CD4-positive, alpha-beta T cell treated with Interleukin-4 for 4 hours (primary cell): ENCODE results near the gene UGT1A4.
A peak's percentile ranks its signal among the peaks of the same experiment; 100 is the strongest.
"Not testable (repeated sequence)": the region's sequence is repeated elsewhere in the genome, so short reads cannot be mapped to it uniquely, and the experiment has no call there.

Source experiments
- DNase-seq: peaks from one replicate; pipeline ENCODE4 v3.0.0-alpha.2; 2020

UGT1A4 gene

DNA sequence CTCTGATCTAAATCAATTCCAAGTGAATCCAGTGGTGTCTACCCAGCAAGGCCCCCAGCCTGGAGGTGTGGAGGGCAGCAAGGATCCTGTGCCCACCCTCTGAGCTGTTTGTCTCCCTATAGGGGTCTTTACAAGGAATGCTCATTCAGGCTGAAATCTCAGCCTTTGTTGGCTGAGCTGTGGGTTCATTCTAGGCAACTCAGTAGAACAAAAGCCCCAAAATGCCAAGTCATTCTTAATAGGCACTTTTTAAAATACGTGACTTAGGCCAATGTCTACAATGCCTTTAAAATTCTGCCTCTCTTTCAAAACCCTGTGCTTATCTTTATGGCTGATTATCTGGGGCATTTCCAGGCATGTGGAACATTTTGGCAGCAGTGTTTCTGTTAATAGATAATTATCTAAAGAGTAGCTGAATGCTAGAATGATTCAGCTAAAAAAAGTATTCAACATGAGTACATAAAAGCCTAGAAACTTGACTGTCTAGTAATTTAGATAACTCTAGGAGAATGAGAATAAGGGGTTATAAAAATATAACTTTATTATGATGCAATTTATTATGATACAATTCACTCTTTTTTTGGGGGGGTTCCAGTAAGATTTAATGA is 18.4 kb upstream of the UGT1A4 start:
- no peak for DNase-seq

- not testable (repeated sequence) for DNase-seq
These were observed 17.7 kb upstream of the UGT1A4 start for GRCh38 chr2:233700842-233701241.

GRCh38 chr2:233702238-233702637 is 16.3 kb upstream of the UGT1A4 start:
- DNase-seq = no peak

- no peak for DNase-seq
These were observed 12.5 kb upstream of the UGT1A4 start for GRCh38 chr2:233705911-233706506.

GRCh38 chr2:233706720-233707119 is 11.8 kb upstream of the UGT1A4 start:
- no peak for DNase-seq

GRCh38 chr2:233707940-233708644 is 10.4 kb upstream of the UGT1A4 start:
- no peak for DNase-seq

DNA sequence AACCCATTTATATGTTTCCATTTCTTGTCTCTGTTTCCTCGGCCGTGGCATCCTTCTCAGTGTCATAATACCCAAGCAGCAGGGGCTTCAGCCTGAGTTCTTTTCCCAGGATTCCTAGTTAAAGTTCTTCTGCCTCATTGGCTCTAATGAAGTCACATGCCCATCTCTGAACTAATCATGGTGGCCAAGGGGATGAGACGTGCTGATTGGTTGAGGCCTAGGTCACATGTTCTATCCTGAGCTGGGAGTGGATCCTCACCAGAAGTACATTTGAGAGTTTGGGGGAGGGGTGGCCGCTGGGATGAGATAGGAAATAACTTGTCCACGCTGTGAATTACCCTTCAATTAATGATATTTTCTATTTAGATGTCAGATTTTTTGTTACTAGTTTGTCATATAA is 9.6 kb upstream of the UGT1A4 start:
- DNase-seq = no peak

GRCh38 chr2:233711312-233712008 is 7.1 kb upstream of the UGT1A4 start:
- peak; percentile 56 for DNase-seq

GRCh38 chr2:233712611-233713261 is 5.8 kb upstream of the UGT1A4 start, which contains the start of gene UGT1A5:
TSS of gene UGT1A5 (plus strand) at chr2:233712907. CDS start at chr2:233712992, 85 bp downstream.
- no peak for DNase-seq

DNA sequence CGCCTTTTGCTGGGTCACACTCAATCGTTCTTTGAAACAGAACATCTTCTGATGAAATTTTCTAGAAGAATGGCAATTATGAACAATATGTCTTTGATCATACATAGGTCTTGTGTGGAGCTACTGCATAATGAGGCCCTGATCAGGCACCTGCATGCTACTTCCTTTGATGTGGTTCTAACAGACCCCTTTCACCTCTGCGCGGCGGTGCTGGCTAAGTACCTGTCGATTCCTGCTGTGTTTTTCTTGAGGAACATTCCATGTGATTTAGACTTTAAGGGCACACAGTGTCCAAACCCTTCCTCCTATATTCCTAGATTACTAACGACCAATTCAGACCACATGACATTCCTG is 5.3 kb upstream of the UGT1A4 start:
- no peak for DNase-seq

GRCh38 chr2:233714121-233714520 is 4.4 kb upstream of the UGT1A4 start:
- no peak for DNase-seq

- no peak for DNase-seq
These were observed 10.3 kb downstream of the UGT1A4 start, which contains the start of gene UGT1A3 for GRCh38 chr2:233728723-233729301. TSS of gene UGT1A3 (plus strand) at chr2:233729042. CDS start at chr2:233729127, 85 bp downstream.

DNA sequence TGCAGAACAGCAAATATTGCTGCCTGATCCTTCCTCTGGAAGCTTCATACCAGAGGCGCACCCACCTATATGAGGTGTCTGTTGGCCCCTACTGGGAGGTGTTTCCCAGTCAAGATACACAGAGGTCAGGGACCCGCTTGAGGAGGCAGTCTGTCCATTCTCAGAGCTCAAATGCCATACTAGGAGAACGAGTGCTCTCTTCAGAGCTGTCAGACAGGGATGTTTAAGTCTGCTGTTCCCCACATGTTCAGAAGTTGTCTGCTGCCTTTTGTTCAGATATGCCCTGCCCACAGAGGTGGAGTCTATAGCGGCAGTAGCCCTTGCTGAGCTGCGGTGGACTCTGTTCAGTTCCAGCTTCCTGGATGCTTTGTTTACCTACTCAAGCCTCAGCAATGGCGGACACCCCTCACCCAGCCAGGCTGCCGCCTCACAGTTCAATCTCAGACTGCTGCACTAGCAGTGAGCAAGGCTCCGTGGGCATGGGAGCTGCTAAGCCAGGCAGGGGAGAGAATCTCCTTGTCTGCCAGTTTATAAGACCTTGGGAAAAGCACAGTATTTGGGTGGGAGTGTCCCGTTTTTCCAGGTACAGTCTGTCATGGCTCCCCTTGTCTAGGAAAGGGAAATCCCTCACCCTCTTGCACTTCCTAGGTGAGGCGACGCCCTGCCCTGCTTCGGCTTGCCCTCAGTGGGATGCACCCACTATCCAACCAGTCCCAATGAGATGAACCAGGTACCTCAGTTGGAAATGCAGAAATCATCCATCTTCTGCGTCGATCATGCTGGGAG is 18.5 kb downstream of the UGT1A4 start:
- not testable (repeated sequence) for DNase-seq

DNA sequence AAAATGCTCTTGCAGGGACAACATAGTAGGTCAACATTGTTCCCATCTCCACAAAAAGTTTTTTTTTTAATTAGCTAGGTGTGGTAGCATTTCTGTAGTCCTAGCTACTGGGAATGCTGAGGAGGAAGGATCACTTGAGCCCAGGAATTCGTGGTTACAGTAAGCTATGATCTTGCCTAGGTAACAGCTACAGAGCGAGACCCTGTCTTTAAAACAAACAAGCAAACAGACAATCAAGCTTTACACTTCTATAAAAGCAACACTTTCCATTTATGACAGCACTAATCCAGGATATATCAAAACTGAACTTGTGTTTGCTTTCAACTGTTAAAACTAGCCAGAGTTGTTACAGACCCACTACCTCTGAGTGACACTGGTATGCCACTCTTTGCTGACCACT is 22.3 kb downstream of the UGT1A4 start:
- no peak for DNase-seq

DNA sequence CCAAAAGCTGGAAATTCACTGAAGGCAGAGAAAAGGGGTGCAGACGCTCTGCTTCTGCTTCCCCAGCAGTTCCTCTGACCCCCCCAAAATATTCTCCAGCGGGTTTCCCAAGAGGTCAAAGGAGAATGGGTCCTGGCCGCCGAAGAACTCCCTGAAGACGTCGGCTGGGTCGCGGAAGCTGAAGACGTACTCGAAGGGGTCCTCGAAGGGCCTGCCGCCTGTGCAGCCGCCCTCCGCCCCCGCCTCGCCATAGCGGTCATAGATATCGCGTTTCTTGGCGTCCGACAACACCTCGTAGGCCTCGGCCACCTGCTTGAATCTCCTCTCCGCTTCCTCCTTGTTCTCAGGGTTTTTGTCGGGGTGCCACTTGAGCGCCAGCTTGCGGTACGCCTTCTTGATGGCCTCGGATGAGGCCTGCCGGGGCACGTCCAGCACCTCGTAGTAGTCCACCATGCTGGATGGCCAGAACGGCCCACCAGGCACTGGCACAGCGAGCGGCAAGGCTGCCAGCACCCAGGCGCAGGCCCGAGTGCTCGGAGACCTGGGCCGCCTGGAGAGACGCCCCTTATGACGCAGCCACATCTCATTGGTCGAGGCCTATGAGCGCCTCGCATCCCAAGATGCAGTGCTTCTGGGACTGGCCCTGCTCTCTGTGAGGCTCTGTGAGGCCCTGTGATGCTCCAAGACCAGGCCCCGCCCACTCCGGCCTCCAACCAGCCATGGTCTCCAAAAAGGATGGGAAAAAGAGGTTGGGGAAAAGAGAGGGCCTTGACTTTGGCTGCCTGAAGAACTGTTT is 25.1 kb downstream of the UGT1A4 start:
- no peak for DNase-seq

GRCh38 chr2:233745073-233745755 is 26.7 kb downstream of the UGT1A4 start:
- DNase-seq = no peak

DNA sequence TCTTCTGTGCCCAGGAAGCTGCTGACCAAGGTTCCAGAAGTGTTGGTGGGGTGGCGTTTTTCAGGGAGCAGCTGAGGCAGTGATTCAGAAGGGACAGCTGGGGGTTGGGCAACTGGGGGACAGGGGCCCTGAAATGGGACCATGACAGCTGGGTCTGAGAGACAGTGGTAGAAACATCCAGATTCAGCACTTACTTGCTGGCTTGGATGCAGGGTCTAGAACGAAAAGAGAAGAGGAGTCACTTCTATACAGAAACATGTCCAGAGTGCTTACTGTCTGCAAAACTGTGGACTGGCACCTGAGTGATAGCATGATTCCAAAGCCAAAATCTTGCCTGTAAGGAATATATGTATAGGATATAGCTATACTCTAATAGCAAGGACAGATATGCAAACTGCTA is 27.3 kb downstream of the UGT1A4 start:
- not testable (repeated sequence) for DNase-seq

- no peak for DNase-seq
These were observed 28.1 kb downstream of the UGT1A4 start for GRCh38 chr2:233746475-233747282.

- DNase-seq = no peak
These were observed 28.7 kb downstream of the UGT1A4 start for GRCh38 chr2:233747283-233747544.

GRCh38 chr2:233750689-233751088 is 32.2 kb downstream of the UGT1A4 start:
- not testable (repeated sequence) for DNase-seq
